H1 (cell line): ENCODE measurements around the gene ACER3. TPM values are rescaled to one million over a fixed set of nuclear protein-coding genes. Genes with fewer than 3 reads are reported as not detected.

Experiments
- CTCF ChIA-PET: fragments of 300-600 bp; sonication (Branson Sonifier 250); formaldehyde crosslinking; loops from one replicate; lab custom pipeline; 2021; ENCODE audit not compliant: partially characterized antibody; lab: Charles Lee
- POLR2A ChIA-PET: fragments of 300-600 bp; sonication (Branson Sonifier 250); formaldehyde crosslinking; loops from one replicate; lab custom pipeline; 2021; ENCODE audit warnings: inconsistent platforms; ENCODE audit not compliant: partially characterized antibody; lab: Charles Lee
- DNase-seq, 2 experiments: peaks; one replicate each; pipeline versions ENCODE4 v3.0.0 to v3.0.0-alpha.2; 2010 to 2022; ENCODE audit warnings: low spot score in 2 of 2, low read depth in 1 of 2, mixed read lengths in 1 of 2
- FAIRE-seq: peaks from 2 replicates; lab custom pipeline; 2011; peaks lifted over from hg19 to GRCh38; lab: Jason Lieb, UNC
- H2AFZ ChIP-seq: 2 replicates; pipeline ENCODE4 v1.8.1; 2012; ENCODE audit warnings: low read length, inconsistent platforms
- H2AK5ac ChIP-seq: 2 replicates; pipeline ENCODE4 v1.6.1; 2013; ENCODE audit warnings: low read depth, low read length
- H2BK120ac ChIP-seq: replicated peaks from 2 replicates; pipeline ENCODE3; 2013; ENCODE audit warnings: low read depth, low read length, inconsistent platforms
- H2BK12ac ChIP-seq: 2 replicates; pipeline ENCODE4 v1.6.1; 2013; ENCODE audit warnings: low read depth, low read length
- H2BK15ac ChIP-seq: 2 replicates; pipeline ENCODE4 v1.6.1; 2013; ENCODE audit warnings: low read length
- H2BK20ac ChIP-seq: 2 replicates; pipeline ENCODE4 v1.6.1; 2013; ENCODE audit warnings: low read length
- H2BK5ac ChIP-seq: 2 replicates; pipeline ENCODE4 v1.6.1; 2013; ENCODE audit warnings: low read depth, low read length
- H3K14ac ChIP-seq: 2 replicates; pipeline ENCODE4 v1.6.1; 2013; ENCODE audit warnings: inconsistent platforms; ENCODE audit not compliant: insufficient read length
- H3K18ac ChIP-seq: 2 replicates; pipeline ENCODE4 v1.6.1; 2013; ENCODE audit warnings: low read length; ENCODE audit errors: extremely low read depth
- H3K23ac ChIP-seq: 2 replicates; pipeline ENCODE4 v1.6.1; 2013; ENCODE audit warnings: inconsistent platforms; ENCODE audit not compliant: insufficient read length
- H3K23me2 ChIP-seq: 2 replicates; pipeline ENCODE4 v1.6.1; 2013; ENCODE audit warnings: low read depth, low read length
- H3K27ac ChIP-seq: 2 replicates; pipeline ENCODE4 v1.6.1; 2011; ENCODE audit warnings: low read depth, low read length, inconsistent platforms
- H3K27me3 ChIP-seq, 4 experiments: replicated peaks in 1 of 4; 1 replicate in 1 of 4; 2 replicates in 3 of 4; pipeline versions ENCODE4 v1.6.1 to v1.8.1; 2011 to 2013; ENCODE audit warnings: low read length in 3 of 4, mild to moderate bottlenecking in 3 of 4, inconsistent platforms in 2 of 4, mixed read lengths in 2 of 4, moderate library complexity in 1 of 4; ENCODE audit not compliant: control insufficient read depth in 3 of 4, insufficient read depth in 3 of 4; ENCODE audit errors: extremely low read depth in 1 of 4
- H3K36me3 ChIP-seq, 4 experiments: 2 replicates each; pipeline versions ENCODE4 v1.6.1 to v1.8.1; 2011 to 2013; ENCODE audit warnings: mild to moderate bottlenecking in 4 of 4, low read length in 3 of 4, moderate library complexity in 2 of 4, control low read depth in 1 of 4, inconsistent platforms in 1 of 4; ENCODE audit not compliant: insufficient read depth in 4 of 4, control insufficient read depth in 2 of 4
- H3K4ac ChIP-seq: replicated peaks from 2 replicates; pipeline ENCODE3; 2013; ENCODE audit warnings: low read length, low read depth, mixed read lengths, inconsistent platforms; ENCODE audit not compliant: insufficient read length
- H3K4me1 ChIP-seq, 4 experiments: replicated peaks in 1 of 4; 1 replicate in 1 of 4; 2 replicates in 3 of 4; pipeline versions ENCODE4 v1.6.1 to v1.8.1; 2011 to 2013; ENCODE audit warnings: low read length in 3 of 4, inconsistent platforms in 2 of 4, mixed read lengths in 1 of 4; ENCODE audit not compliant: insufficient read depth in 4 of 4, control insufficient read depth in 3 of 4
- H3K4me2 ChIP-seq, 2 experiments: 2 replicates each; pipeline versions ENCODE4 v1.6.1 to v1.8.1; 2011 to 2013; ENCODE audit warnings: low read depth in 2 of 2, low read length in 2 of 2, control low read depth in 1 of 2, inconsistent platforms in 1 of 2, mild to moderate bottlenecking in 1 of 2; ENCODE audit not compliant: insufficient read depth in 1 of 2
- H3K4me3 ChIP-seq, 4 experiments: fragments of 200-600, 300-600 bp in 1 of 4; sonication (generic), shearing (Covaris generic), sonication (Bioruptor Twin) in 1 of 4; 2 replicates each; pipeline versions ENCODE4 v1.5.1 to v1.8.1; 2011 to 2016; ENCODE audit warnings: low read length in 4 of 4, low read depth in 3 of 4, control low read depth in 2 of 4, inconsistent platforms in 2 of 4, mild to moderate bottlenecking in 2 of 4, mixed read lengths in 1 of 4, moderate library complexity in 1 of 4; ENCODE audit not compliant: insufficient read depth in 2 of 4; ENCODE audit errors: extremely low read depth in 1 of 4
- H3K56ac ChIP-seq: replicated peaks from 2 replicates; pipeline ENCODE3; 2013; ENCODE audit warnings: low read depth, mild to moderate bottlenecking, mixed read lengths, low read length, inconsistent platforms; ENCODE audit not compliant: insufficient read length
- H3K79me1 ChIP-seq: 2 replicates; pipeline ENCODE4 v1.6.1; 2013; ENCODE audit warnings: low read depth, low read length, control low read depth
- H3K79me2 ChIP-seq, 2 experiments: 2 replicates each; pipeline versions ENCODE4 v1.6.1 to v1.8.1; 2012 to 2013; ENCODE audit warnings: low read length in 2 of 2, mild to moderate bottlenecking in 2 of 2, inconsistent platforms in 1 of 2; ENCODE audit not compliant: insufficient read depth in 2 of 2, control insufficient read depth in 1 of 2
- H3K9ac ChIP-seq, 4 experiments: replicated peaks in 1 of 4; 1 replicate in 1 of 4; 2 replicates in 3 of 4; pipeline versions ENCODE4 v1.6.1 to v1.8.1; 2011 to 2013; ENCODE audit warnings: low read depth in 3 of 4, low read length in 3 of 4, control low read depth in 2 of 4, mild to moderate bottlenecking in 2 of 4, moderate library complexity in 2 of 4, inconsistent platforms in 1 of 4; ENCODE audit errors: extremely low read depth in 1 of 4
- H3K9me3 ChIP-seq, 2 experiments: 2 replicates each; pipeline versions ENCODE4 v1.6.1 to v1.8.1; 2012 to 2013; ENCODE audit warnings: mild to moderate bottlenecking in 2 of 2, moderate library complexity in 2 of 2, control low read depth in 1 of 2, inconsistent platforms in 1 of 2, low read depth in 1 of 2, low read length in 1 of 2, mixed read lengths in 1 of 2; ENCODE audit not compliant: insufficient read depth in 2 of 2
- H4K20me1 ChIP-seq, 2 experiments: replicated peaks in 1 of 2; 2 replicates each; pipeline versions ENCODE3 to v1.8.1; 2011 to 2013; ENCODE audit warnings: inconsistent platforms in 2 of 2, low read length in 2 of 2, mild to moderate bottlenecking in 1 of 2; ENCODE audit not compliant: insufficient read depth in 2 of 2, control insufficient read depth in 1 of 2
- H4K5ac ChIP-seq: 2 replicates; pipeline ENCODE4 v1.6.1; 2013; ENCODE audit warnings: low read length, low read depth, mixed read lengths, inconsistent platforms; ENCODE audit not compliant: insufficient read length
- H4K8ac ChIP-seq: 2 replicates; pipeline ENCODE4 v1.8.0; 2013; ENCODE audit warnings: mild to moderate bottlenecking, moderate library complexity, low read length, inconsistent platforms; ENCODE audit not compliant: insufficient read depth; ENCODE audit errors: extremely low read depth
- H4K91ac ChIP-seq: replicated peaks from 2 replicates; pipeline ENCODE3; 2013; ENCODE audit warnings: low read length, mixed read lengths, inconsistent platforms; ENCODE audit not compliant: insufficient read length
- ATF2 ChIP-seq: IDR thresholded peaks from 2 replicates; pipeline ENCODE4 v1.6.1; 2012; ENCODE audit warnings: low read length, inconsistent platforms
- ATF3 ChIP-seq: IDR thresholded peaks from 2 replicates; pipeline ENCODE4 v1.6.1; 2011; ENCODE audit warnings: low read depth, mild to moderate bottlenecking, low read length; ENCODE audit not compliant: insufficient read depth
- CREB1 ChIP-seq: IDR thresholded peaks from 2 replicates; pipeline ENCODE4 v1.6.1; 2012; ENCODE audit warnings: inconsistent platforms
- CTBP2 ChIP-seq: IDR thresholded peaks from 2 replicates; pipeline ENCODE4 v1.7.0; 2011; ENCODE audit warnings: borderline replicate concordance, mild to moderate bottlenecking, moderate library complexity, mixed read lengths, low read length; ENCODE audit not compliant: insufficient read depth, insufficient read length
- E2F6 ChIP-seq: IDR thresholded peaks from 2 replicates; pipeline ENCODE4 v1.6.1; 2012; ENCODE audit warnings: inconsistent platforms
- KDM1A ChIP-seq: fragments of 200-600, 300-600 bp; sonication (generic); IDR thresholded peaks from 2 replicates; pipeline ENCODE4 v1.7.1; 2016; ENCODE audit warnings: mild to moderate bottlenecking, low read length, borderline replicate concordance
- TAF1 ChIP-seq: IDR thresholded peaks from 2 replicates; pipeline ENCODE4 v1.6.1; 2011; ENCODE audit warnings: mild to moderate bottlenecking, low read depth, low read length
- TCF12 ChIP-seq: IDR thresholded peaks from 2 replicates; pipeline ENCODE4 v1.6.1; 2011; ENCODE audit warnings: low read depth, mild to moderate bottlenecking, low read length
- TEAD4 ChIP-seq: IDR thresholded peaks from 2 replicates; pipeline ENCODE4 v1.6.1; 2012; ENCODE audit warnings: low read depth, low read length, inconsistent platforms, mixed read lengths
- ZNF274 ChIP-seq: IDR thresholded peaks from 2 replicates; pipeline ENCODE4 v1.7.0; 2012; ENCODE audit warnings: low read length, borderline replicate concordance; ENCODE audit errors: extremely low read depth
- WGBS, 2 experiments: shearing (Covaris generic) in 1 of 2; methylation state at CpG; one replicate each; pipeline versions ENCODE4 v1.1.6 to v1.1.7; 2013 to 2015; ENCODE audit warnings: low lambda C conversion rate in 2 of 2, mixed read lengths in 2 of 2, inconsistent platforms in 1 of 2, low coverage in 1 of 2, missing lambda C conversion rate in 1 of 2; ENCODE audit not compliant: insufficient replicate concordance in 2 of 2, insufficient coverage in 1 of 2, insufficient read length in 1 of 2; ENCODE audit errors: extremely low coverage in 1 of 2, missing lambda C conversion rate in 1 of 2; 5-methylcytosine and 5-hydroxymethylcytosine counted together
- polyA plus RNA-seq, 7 experiments: library from polyadenylated mRNA; depleted of rRNA in 3 of 7; stranded (reverse) in 5 of 7; unstranded in 2 of 7; fragments of >200 nt in 5 of 7; fragments of 200-250 nt in 2 of 7; gene quantifications; 1 replicate in 5 of 7; 2 replicates in 1 of 7; 4 replicates in 1 of 7; pipeline versions ENCODE4 v1.2.1 to v1.2.3, GENCODE V29; 2011 to 2013; ENCODE audit warnings: missing spikeins in 2 of 7, mixed read lengths in 2 of 7
- total RNA-seq: library from RNA; stranded (reverse); fragmentation: NEBNext Ultra II Directional; extraction: Animal tissue kit (Norgen Biotek cat#: 25700); gene quantifications from 2 replicates; pipeline ENCODE4 v1.2.1, GENCODE V29; 2021

Gene ACER3
- total and polyA plus RNA-seq, 2 of the 8 experiments (the other 6 are each of a cell fraction or from before 2014, with no cell fraction given), result 5.7 to 16.2 TPM

- H2AFZ ChIP-seq, result peak overlapping the region; percentile 93
- 0 out of 8 replicates have a peak overlapping the region, but pooled peaks of 1 of the 4 experiments have one; percentile 4 for H3K4me3 ChIP-seq
- peak overlapping the region; percentile 72 for H4K91ac ChIP-seq
- peaks cover 2 to 13% (median 6%) of the 10 kb centered on the region in 4 experiments; a peak in 6 of 7 replicates for H3K4me1 ChIP-seq
- DNase-seq (no peak), FAIRE-seq (no peak)
- ChIA-PET POLR2A (interaction anchor here (0.9 to 1.7 kb wide), 2 partner anchors 10 to 77 kb away, joined by 3 to 4 read pairs; partner anchors contain the start of gene TSKU), CTCF (interaction anchor here (0.6 to 1.6 kb wide), 10 partner anchors 21 to 186 kb away, joined by 3 to 7 read pairs (median 4); no protein-coding TSS in a partner anchor)
- H2BK5ac ChIP-seq, result no peak overlapping the region; the same call in 1 of the 2 replicates
- H2BK120ac ChIP-seq, result no peak overlapping the region
- no peak overlapping the region for H2BK20ac ChIP-seq
- no peak overlapping the region for H3K14ac ChIP-seq
- H2AK5ac ChIP-seq, result no peak overlapping the region
- H3K4ac ChIP-seq, result no peak overlapping the region
- no peak overlapping the region for H3K9ac ChIP-seq
- H3K79me1 ChIP-seq, result no peaks in the 10 kb centered on the region
- H3K18ac ChIP-seq, result no peak overlapping the region; the same call in 1 of the 2 replicates
- H2BK12ac ChIP-seq, result peak overlapping the region; percentile 73; the same call in 1 of the 2 replicates
- H3K36me3 ChIP-seq, result no peaks in the 10 kb centered on the region
- H4K20me1 ChIP-seq, result peaks cover 2% of the 10 kb centered on the region in 2 experiments
- H2BK15ac ChIP-seq, result no peak overlapping the region
- peaks cover 6% of the 10 kb centered on the region for H3K23me2 ChIP-seq
- no peak overlapping the region; the same call in 1 of the 2 replicates for H4K8ac ChIP-seq
- H3K4me2 ChIP-seq, result peak overlapping the region in 1 of 2 experiments; percentile 79; a peak in 1 of 4 replicates
- H3K27me3 ChIP-seq, result no peaks in the 10 kb centered on the region
- 93% methylated on average over 14 of the region's 14 CpGs; no CpG with 5 or more reads in 1 of the 2 experiments for WGBS, 2 experiments
- no peak overlapping the region for H4K5ac ChIP-seq
- no peak overlapping the region for H3K23ac ChIP-seq
- no peak overlapping the region for H3K56ac ChIP-seq
- H3K9me3 ChIP-seq, result no peaks in the 10 kb centered on the region
- peaks cover 0 to 15% of the 10 kb centered on the region in 2 experiments; a peak in 2 of 4 replicates for H3K79me2 ChIP-seq
- no peak overlapping the region for H3K27ac ChIP-seq
- TF ChIP-seq TEAD4, result no peak
- TF ChIP-seq ATF3, result no peak
- no peak for TF ChIP-seq ATF2
- no peak for TF ChIP-seq E2F6
- no peak for TF ChIP-seq TAF1
- no peak for TF ChIP-seq CREB1
- no peak for TF ChIP-seq ZNF274
- no peak for TF ChIP-seq CTBP2
- no peak for TF ChIP-seq TCF12
- no peak for TF ChIP-seq KDM1A
These were observed 950 bp upstream of the ACER3 start for GRCh38 chr11:76859708-76860227.
